HG02885 (cell line): ENCODE results near the gene PTPRE.

Experiments used
- ATAC-seq: cut with Tn5 transposase; IDR thresholded peaks from one replicate; pipeline ENCODE4 v1.9.1; 2021; ENCODE audit warnings: mild to moderate bottlenecking; ENCODE audit not compliant: unreplicated experiment, poor library complexity

PTPRE gene

DNA sequence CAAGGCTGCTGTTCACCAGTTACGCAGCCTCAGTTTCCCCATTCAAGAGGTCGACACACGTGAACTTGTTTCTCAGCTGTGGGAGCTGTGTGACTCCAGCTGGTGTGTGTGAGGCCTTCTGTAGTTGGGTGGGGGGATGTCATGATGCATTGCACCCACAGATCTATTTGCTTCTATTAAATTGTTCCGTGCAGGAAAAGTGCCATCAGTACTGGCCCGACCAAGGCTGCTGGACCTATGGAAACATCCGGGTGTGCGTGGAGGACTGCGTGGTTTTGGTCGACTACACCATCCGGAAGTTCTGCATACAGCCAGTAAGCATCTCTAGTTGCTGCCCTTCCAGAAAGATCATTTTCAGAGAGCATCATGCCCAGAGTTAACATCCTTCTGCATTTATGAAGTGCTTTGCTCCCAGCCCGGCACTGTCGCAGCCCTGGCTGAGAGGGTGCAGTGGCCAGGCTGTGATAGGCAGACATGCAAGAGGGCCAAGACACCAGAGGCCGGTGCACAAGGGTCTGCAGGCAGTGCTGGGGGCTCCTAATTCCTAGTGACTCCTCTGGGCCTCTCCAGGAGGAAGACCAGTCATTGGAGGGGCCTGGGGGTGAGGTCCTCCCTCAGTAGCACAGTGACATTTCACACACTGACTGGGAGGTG lies 159.1 kb downstream of the PTPRE start:
- no peak for ATAC-seq

DNA sequence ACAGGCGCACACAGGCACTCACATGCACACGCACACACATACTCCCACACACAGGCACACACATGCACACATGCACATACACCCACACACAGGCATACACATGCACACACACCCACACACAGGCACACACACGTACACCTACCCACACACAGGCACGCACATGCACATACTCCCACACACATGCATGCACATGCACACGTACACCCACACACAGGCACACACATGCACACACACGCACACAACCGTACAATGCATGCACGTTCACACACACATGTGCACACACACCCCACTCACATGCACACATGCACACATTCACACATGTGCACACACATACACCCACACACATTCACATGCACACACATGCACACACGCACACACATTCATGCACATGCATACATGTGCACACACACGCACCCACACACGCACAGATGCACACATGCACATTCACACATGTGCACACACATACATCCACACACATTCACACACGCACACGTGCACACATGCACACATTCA lies 160.0 kb downstream of the PTPRE start:
- no peak for ATAC-seq

DNA sequence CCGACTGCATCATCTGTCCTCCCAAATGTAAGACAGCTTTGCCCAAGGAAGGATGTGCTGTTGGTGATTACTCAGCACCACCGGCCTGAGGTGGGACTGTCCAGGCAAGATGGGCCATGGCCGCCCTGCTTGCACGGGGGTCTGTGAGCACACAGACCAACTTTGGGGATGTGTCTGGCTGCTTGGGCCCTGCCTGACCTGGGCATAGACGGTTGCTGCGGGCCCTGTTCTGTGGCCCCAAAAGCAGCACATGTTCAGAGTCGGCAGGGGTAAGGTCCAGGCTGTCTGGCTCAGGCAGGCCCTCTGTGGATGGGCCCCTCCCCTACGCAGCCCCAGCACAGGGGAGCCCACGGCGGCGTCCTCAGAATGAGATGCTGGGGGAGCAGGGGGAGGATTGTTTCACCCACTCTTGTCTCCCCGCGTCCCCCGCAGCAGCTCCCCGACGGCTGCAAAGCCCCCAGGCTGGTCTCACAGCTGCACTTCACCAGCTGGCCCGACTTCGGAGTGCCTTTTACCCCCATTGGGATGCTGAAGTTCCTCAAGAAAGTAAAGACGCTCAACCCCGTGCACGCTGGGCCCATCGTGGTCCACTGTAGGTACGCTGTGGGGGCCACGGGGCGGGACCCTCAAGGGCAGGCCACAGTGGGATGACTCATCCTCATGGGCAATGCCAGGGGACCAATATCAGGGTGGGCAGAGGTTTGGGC lies 160.9 kb downstream of the PTPRE start:
- ATAC-seq: no peak

DNA sequence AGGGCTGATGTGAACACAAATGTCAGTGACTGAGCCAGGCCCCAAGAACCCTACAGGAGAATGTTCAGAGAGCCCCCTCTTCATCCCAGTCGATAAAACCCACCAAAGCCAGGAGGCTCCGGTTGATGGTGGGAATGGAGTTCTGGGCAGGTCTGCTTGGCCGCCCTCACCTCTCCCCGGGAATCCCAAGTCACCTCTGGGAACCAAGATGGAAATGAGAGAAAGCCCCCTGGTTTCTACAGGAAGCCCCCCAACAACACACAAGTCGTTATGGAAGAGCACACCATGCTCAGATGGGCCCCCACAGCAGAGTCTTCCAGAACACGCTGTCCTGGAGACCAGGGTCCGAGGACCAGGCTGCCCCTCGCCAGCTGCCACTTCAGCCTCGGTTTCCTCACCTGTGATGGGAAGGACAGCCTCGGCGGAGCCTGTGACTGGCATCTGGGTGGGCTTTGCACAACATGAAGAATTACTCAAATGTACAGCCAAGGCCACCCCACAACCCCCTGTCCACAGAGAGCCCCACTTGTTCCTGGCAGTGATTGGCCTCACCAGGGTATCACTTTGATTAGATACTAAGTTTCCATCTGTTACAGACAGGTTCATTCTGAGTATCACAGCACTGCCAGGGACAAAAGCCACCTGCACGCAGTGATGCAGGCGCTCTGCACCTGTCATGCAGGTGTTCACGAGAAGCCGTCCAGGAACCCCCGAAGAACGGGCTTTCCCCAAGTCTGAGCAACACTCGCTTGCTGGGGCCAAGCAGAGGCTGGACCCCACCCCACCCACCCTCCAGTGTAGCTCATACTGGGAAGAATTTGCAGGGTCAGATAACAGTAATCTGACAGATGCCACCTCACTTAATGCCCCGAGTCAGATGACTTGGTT lies 161.7 kb downstream of the PTPRE start:
- no peak for ATAC-seq

DNA sequence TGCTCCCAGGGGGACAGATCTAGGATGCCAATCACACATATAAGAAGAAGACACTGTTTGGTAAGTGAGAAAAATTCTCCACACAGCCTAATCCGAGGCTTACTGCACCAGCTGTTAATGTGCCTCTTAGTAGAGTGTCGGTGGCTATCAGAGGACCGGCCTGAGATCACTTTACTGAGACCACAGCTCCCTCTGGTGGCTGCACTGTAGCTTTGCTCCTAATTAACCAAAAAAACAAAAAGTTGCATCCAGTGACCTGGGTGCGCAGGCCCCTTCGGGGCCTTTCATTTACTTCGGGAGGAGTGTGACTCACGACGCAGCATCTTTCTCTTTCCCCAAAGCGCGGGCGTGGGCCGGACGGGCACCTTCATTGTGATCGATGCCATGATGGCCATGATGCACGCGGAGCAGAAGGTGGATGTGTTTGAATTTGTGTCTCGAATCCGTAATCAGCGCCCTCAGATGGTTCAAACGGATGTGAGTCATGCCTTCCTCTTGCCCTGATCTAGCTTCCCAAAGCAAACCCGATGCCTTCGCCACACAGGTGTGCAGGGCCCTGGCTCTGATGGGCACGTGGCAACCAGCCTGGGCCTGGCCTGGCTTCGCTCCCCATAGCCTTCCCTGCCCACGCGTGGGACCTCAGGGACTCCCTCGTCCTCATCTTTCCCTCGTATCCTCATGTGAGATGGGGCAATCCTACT lies 162.6 kb downstream of the PTPRE start:
- peak; percentile 56 for ATAC-seq

DNA sequence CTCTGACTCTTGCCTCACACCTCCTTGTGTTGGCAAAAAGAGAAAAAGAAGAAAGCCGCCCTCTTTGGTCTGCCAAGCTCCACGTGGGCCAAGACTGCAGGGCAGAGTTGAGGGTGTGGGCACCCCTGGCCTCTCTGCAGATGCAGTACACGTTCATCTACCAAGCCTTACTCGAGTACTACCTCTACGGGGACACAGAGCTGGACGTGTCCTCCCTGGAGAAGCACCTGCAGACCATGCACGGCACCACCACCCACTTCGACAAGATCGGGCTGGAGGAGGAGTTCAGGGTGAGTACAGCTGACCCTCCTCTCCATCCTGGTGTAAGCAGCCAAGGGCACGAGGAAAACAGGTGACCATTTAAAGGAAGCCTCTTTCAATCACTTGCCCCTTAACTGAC lies 163.3 kb downstream of the PTPRE start:
- no peak for ATAC-seq

DNA sequence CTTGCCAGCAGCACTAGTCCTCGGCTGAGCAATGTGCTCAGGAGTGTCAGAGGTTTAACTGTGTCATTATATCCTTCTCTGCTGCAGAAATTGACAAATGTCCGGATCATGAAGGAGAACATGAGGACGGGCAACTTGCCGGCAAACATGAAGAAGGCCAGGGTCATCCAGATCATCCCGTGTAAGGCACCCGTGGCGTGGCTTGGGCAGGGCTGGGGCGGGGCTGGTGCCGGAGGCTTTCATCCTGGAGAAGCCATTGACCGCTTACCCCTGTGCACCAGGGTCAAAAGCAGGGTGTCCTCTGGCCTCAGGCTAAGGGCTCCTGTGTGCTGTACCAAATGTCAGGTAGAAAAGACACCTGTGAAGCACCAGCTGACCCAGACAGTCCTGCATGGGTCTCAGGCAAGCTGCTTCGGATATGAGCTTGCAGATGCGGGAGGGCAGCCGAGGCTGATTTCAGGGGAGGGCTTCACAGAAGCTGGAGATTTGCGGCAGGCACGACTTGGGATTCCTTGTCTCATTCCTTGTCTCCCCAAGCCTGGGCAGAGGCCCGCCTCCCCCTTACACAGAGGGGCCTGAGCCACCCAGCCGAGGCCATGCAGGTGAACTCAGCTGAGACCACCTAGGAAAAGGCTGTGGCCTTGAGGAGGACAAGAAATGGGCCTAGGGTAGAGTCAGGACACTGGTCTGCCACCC lies 164.0 kb downstream of the PTPRE start:
- no peak for ATAC-seq

DNA sequence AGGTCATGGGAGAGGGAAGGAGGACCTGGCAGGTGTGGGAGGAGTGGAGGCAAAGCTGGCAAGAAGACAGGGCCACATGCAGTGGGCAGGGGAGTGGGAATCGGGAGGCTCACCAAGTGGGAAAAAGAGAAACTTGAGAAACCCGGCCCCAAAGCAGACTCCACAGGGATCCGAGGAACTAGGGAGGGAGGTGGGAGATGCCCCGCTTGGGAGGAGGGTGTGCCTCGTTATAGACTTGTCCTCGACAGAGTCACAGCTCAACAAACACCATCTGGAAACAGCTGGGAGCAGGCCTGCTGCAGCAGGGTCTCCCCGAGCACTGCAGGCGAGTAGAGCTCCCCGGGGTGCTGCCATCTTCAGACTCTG lies 164.5 kb downstream of the PTPRE start:
- no peak for ATAC-seq

DNA sequence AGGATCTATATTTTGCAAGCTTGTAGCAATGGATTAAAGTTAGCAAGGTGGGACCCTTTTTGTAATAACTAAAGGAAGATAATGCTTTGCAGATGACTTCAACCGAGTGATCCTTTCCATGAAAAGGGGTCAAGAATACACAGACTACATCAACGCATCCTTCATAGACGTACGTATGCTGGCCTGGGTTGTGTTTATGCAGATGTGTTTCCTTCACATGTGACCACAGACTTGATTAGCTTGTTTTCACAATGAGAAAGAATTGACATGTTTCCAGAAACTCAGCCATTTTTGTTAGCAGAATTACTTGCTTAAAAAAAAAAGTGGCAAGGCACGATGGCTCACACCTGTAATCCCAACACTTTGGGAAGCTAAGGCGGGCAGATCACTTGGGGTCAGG lies 165.1 kb downstream of the PTPRE start:
- ATAC-seq: no peak

DNA sequence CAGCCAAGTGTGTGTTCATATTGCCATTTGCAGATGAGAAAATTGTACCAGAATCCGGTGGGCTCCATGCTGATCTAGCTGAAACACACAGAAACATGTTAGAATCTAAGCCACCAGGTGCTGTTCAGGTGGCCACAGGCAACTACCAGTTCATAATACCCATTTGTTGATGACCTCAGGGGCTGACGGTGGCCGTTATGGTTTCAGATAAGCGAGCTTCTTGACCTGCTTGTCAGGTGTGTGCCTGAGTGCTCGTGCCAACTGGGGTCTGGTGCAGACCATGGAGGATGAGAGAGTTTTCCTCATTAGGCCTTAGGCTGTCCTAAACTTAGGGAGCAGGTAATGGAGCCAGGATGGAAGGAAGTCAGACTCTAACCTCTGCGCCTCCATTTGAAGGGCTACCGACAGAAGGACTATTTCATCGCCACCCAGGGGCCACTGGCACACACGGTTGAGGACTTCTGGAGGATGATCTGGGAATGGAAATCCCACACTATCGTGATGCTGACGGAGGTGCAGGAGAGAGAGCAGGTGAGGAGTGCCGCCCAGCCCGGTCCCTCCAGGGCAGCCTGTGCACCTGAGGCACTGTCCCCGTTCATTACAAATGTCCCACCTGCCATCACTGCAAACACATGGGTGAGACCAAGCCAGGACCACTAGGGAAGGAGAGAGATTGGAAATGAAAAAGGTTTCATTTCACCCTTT lies 166.2 kb downstream of the PTPRE start:
- ATAC-seq: no peak

DNA sequence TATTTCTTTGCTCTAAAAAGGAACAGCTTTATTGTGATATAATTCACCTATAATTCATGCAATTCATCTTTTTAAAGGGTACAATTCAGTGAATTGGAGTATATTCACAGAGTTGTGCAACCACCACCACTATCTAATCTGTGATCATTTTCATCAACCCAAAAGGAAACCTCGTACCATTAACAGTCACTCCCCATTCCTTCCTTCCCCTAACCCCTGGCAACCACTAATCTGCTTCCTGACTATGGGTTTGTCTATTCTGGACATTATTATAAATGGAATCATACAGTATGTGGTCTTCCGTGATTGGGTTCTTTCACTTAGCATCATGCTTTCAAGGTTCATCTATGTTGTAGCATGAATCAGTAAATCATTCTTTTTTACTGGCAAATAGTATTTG lies 167.0 kb downstream of the PTPRE start:
- no peak for ATAC-seq

DNA sequence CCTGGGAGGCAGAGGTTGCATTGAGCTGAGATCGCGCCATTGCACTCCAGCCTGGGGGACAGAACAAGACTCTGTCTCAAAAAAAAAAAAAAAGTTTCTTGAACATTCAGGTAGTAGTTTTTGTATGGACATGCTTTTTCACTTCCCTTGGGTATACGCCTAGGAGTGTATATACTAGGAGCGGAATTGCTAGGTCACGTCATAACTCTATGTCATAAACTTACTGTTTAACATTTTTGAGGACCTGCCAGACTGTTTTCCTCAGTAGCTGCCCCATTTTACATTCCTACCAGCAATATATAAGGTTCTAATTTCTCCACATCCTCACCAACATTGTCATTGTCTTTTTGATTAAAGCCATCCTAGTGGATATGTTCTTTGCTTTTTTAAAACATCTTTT lies 167.7 kb downstream of the PTPRE start:
- no peak for ATAC-seq

DNA sequence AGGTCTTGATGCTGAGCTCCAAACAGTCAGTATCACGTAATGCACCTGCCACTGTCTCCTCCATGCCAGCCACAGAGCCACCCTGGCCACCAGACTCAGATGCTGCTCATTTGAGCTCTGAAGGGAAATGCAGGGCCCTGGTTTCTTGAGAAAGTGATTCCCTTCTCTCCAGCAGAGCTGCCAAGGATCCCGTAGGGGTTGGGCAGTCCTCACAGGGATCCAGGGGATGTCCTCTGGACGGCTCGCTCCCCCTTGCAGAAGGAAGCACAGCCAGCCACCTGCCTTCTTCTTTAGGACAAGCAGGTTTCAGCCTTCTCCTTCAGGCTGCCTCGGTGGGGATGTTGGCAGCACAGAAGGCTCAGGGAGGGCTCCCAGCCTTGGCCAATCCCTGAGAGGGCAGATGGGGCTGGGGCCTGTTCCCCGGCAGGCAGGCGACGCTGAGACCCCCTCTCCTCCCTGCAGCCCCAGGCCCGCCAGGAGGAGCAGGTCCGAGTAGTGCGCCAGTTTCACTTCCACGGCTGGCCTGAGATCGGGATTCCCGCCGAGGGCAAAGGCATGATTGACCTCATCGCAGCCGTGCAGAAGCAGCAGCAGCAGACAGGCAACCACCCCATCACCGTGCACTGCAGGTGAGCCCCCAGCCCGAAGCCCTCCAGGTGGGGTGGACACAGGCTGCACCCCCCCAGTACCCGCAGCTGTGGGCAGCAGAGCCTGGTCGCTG lies 170.4 kb downstream of the PTPRE start:
- ATAC-seq: no peak

DNA sequence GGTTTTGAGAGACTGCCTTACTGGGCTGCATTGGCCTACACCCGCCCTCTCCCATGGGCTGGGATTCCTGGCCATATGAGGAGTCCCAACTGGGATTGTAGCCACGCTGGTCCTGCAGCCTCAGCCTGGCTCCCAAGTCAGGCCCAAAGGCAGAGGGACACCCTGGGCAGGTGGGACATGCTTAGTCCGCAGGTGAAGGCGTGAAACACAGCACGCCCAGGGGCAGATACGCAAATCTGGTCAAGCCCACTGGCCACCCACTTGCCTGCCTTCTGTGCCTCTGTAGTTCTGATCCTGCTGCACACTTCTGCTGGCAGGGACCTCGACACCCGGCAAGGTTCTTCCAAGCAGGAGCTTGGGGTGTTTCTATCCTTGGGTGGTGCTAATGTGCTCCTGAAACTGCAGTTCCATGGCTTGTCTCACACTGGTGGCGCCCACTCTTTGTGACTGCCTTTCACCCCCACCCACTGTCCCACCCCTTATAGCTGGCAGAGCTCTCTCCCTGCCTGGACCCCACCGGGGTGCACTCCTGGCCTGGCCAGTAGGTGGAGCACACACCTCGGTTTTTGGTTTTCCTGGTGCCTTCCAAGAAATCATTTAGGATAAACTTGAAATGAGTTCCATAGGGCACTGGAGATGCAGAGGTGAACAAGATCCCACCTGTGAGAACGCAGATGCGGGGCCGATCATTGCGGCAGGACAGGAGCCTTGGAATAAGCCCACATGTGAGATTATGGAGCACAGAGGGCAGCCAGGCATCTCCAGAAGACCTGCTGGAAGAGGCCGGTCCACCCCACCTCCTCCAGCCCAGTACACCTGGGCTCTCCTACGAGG lies 171.4 kb downstream of the PTPRE start:
- peak; percentile 73 for ATAC-seq

DNA sequence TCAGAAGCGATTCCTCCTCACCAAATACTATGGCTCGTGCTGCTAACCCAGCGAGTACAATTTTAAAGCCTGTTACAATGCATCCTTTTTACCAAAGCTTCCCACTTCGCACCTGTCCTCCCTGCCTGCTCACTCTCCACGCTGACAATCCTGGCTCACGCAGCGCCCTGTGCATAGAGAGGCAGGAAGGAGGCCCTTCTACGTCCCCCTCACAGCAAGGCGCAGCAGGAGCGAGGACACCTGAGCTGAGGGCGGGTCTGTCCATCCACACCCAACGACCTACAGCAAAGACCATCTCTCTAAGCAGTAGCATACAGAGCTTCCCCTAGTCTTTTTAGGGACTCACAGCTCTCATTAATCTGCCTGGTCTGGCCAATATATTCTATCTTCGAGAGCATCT lies 173.3 kb downstream of the PTPRE start:
- no peak for ATAC-seq

DNA sequence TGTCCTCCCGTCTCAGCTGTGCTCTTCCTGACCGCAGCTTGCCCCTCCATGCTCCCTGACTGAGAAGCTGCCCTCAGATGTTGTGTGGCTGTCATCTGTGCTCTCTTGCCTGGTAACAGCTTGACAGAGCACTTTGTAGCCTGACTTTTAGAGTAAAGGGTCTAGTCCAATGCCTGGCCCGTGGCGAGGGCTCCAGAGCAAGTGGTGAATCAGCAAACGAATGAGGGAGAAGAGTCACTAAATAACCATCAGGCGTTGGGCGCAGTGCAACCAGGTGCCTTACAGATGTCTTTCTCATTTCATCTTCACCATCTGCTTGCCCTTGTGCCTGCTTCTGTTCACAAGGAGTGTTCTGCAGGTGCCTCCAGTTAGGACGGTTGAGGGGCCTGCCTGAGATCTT lies 173.7 kb downstream of the PTPRE start:
- no peak for ATAC-seq

DNA sequence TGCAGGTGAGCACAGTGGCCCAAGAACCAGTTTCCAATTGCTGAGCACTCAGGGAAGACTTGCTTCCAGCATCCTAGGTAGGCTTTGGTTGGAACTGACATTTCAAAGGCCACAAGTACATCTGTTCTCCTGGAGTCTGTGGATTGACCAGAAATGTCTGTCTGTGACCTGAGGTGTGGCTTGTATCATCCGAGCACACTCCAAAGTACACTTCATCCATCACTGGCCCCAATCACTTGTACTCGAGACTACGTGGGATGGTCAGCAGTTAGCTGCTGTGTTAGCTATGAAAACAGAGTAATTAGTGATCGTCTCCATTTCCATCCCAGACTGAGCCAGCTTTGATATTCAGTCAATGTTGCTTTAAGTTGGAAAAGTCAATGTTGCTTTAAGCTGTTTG lies 174.3 kb downstream of the PTPRE start:
- no peak for ATAC-seq

DNA sequence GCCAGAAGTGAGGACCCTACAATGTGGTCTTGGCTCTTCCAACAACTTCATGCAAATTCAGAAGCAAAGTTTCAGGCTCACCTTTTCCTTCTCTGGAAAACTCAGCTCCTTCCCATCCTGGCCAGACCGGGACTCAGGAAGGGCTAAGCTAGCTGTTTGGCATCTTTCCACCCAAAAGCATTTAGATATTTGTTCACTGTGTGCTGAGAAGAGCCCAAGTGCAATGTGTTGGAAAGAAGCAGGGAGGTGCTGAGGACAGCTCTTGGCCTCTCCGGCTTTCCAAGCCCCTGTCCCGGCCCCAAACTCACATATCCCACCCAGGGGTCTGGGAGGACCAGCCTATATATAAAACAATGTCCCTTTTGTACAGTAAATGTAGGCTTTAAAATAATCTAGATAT lies 174.8 kb downstream of the PTPRE start:
- no peak for ATAC-seq
